Pancreas (tissue), 10 donors: ENCODE measurements around the gene RANBP10. TPM values are rescaled to one million over a fixed set of nuclear protein-coding genes. Genes with fewer than 3 reads are reported as not detected.

Experiments
- ATAC-seq, 4 donors: fragments of 200-7000 bp; cut with Tn5 transposase; one replicate each; pipeline versions ENCODE4 v1.8.0 to v1.9.1; 2020; ENCODE audit warnings: mild to moderate bottlenecking in 4 of 4, moderate library complexity in 4 of 4
- DNase-seq, 6 donors: peaks; one replicate each; pipeline ENCODE4 v3.0.0-alpha.2; 2020
- FAIRE-seq: peaks from 2 replicates; lab custom pipeline; 2012; peaks lifted over from hg19 to GRCh38; lab: Jason Lieb, UNC
- H3K27ac ChIP-seq, 4 donors: fragments of 200-600 bp; sonication (generic); 1 replicate in 3 of 4; 2 replicates in 1 of 4; pipeline versions ENCODE4 v1.5.0 to v1.8.0; 2020
- H3K27me3 ChIP-seq, 4 donors: fragments of 200-600 bp; one replicate each; pipeline ENCODE4 v1.8.0; 2021
- H3K36me3 ChIP-seq, 3 donors: fragments of 200-600 bp; sonication (generic) in 1 of 3; one replicate each; pipeline versions ENCODE4 v1.5.0 to v1.8.0; 2020 to 2021
- H3K4me1 ChIP-seq, 3 donors: fragments of 200-600 bp; one replicate each; pipeline ENCODE4 v1.8.0; 2021
- H3K4me3 ChIP-seq, 4 donors: fragments of 200-600 bp; sonication (generic) in 2 of 4; one replicate each; pipeline versions ENCODE4 v1.5.0 to v1.8.0; 2020 to 2021
- H3K9me3 ChIP-seq, 4 donors: fragments of 200-600 bp; one replicate each; pipeline ENCODE4 v1.8.0; 2021
- CTCF ChIP-seq, 4 donors: fragments of 200-600 bp; sonication (generic) in 3 of 4; IDR thresholded peaks; one replicate each; pipeline versions ENCODE4 v1.5.0 to v1.8.0; 2021; ENCODE audit warnings: antibody characterized with exemption in 4 of 4
- WGBS, 2 donors: extraction: QIAGEN DNeasy Blood & Tissue Kit; methylation state at CpG; one replicate each; pipeline ENCODE4 v1.1.7; 2013; 5-methylcytosine and 5-hydroxymethylcytosine counted together
- intact Hi-C, 3 donors: fragments of 100-400 bp; cut with DNase I; formaldehyde crosslinking; loops; one replicate each; pipeline versions ENCODE4 v1.11.1 to v1.14.2; 2022
- polyA plus RNA-seq, 2 donors: library from polyadenylated mRNA; stranded (reverse); fragments of 200-250 nt; gene quantifications; one replicate each; pipeline ENCODE4 v1.2.3, GENCODE V29; 2013
- total RNA-seq, 6 donors: library from RNA; stranded (reverse); fragmentation: NEBNext Ultra II Directional in 4 of 6; extraction: Animal tissue kit (Norgen Biotek cat#: 25700) in 4 of 6; gene quantifications; one replicate each; pipeline versions ENCODE4 v1.2.1 to v1.2.4, GENCODE V29; 2021 to 2023
- donor health status: healthy with polysubstance abuse.
- donor health status: DM: no; HTN: no; CAD: no; lungs with moderate emphysema.
- donor health status: DM: no; HTN: no; CAD: no.
- donor health status: control.
- donor health status: control.
- donor health status: Bipolar disorder and iron deficiency.
- donor health status: DM: yes; HTN: yes; CAD: no.
- donor health status: DM: no; HTN: no; CAD: no.
- donor health status: DM: no; HTN: no; CAD: no.
- donor health status: DM: yes; HTN: yes; CAD: no.

Gene RANBP10
- total and polyA plus RNA-seq, 8 donors = 8.7 to 15.4 (median 11.6) TPM

GRCh38 chr16:67773099-67773498 lies 33.3 kb downstream of the RANBP10 start:
- peak; percentile 75 to 80 (median 76) for ATAC-seq
- no peaks in the 10 kb centered on the region for H3K9me3 ChIP-seq
- peak overlapping the region in 1 of 4 donors; percentile 31 for H3K27ac ChIP-seq
- TF ChIP-seq CTCF (IDR thresholded peaks at IDR 0.05) = no peak
- H3K4me1 ChIP-seq = peaks cover 8 to 19% (median 17%) of the 10 kb centered on the region in 3 donors
- H3K36me3 ChIP-seq = no peaks in the 10 kb centered on the region
- 28 to 32% methylated on average over 4 of the region's 4 CpGs for WGBS, 2 donors
- no peaks in the 10 kb centered on the region for H3K27me3 ChIP-seq
- FAIRE-seq = no peak
- no peak overlapping the region for H3K4me3 ChIP-seq
- intact Hi-C loops = no loop called here
- peak in 4 of 6 donors; percentile 25 to 42 (median 34) for DNase-seq

GRCh38 chr16:67770346-67770991 lies 35.9 kb downstream of the RANBP10 start:
- TF ChIP-seq CTCF (IDR thresholded peaks at IDR 0.05) = no peak
- Histone ChIP-seq H3K36me3 (no peaks in the 10 kb centered on the region), H3K4me3 (no peak overlapping the region), H3K27ac (no peak overlapping the region), H3K4me1 (peaks cover 8 to 19% (median 17%) of the 10 kb centered on the region in 3 donors), H3K9me3 (no peaks in the 10 kb centered on the region), H3K27me3 (no peaks in the 10 kb centered on the region)
- WGBS, 2 donors = 93 to 94% methylated on average over 6 of the region's 6 CpGs
- intact Hi-C loops = no loop called here
- DNase-seq (no peak), ATAC-seq (no peak), FAIRE-seq (no peak)

GRCh38 chr16:67767953-67768352 lies 38.4 kb downstream of the RANBP10 start:
- DNase-seq (no peak), FAIRE-seq (no peak), ATAC-seq (no peak)
- Histone ChIP-seq H3K4me1 (peaks cover 1 to 4% (median 2%) of the 10 kb centered on the region in 3 donors), H3K27me3 (no peaks in the 10 kb centered on the region), H3K36me3 (no peaks in the 10 kb centered on the region), H3K9me3 (no peaks in the 10 kb centered on the region), H3K4me3 (no peak overlapping the region), H3K27ac (no peak overlapping the region)
- intact Hi-C loops = no loop called here
- TF ChIP-seq CTCF (IDR thresholded peaks at IDR 0.05) = no peak
- 86 to 87% methylated on average over 7 of the region's 7 CpGs for WGBS, 2 donors

- H3K9me3 ChIP-seq = no peaks in the 10 kb centered on the region
- ATAC-seq (no peak), FAIRE-seq (no peak), DNase-seq (no peak)
- no peaks in the 10 kb centered on the region for H3K36me3 ChIP-seq
- H3K27ac ChIP-seq = no peak overlapping the region
- no peaks in the 10 kb centered on the region for H3K4me1 ChIP-seq
- H3K27me3 ChIP-seq = no peaks in the 10 kb centered on the region
- WGBS, 2 donors = 92 to 96% methylated on average over 4 of the region's 4 CpGs
- no peak for TF ChIP-seq CTCF (IDR thresholded peaks at IDR 0.05)
- no peak overlapping the region for H3K4me3 ChIP-seq
- intact Hi-C loops = no loop called here
Measured at GRCh38 chr16:67766291-67766690, 40.1 kb downstream of the RANBP10 start.

- DNase-seq = no peak
- Histone ChIP-seq H3K4me1 (no peaks in the 10 kb centered on the region), H3K27ac (no peak overlapping the region), H3K9me3 (no peaks in the 10 kb centered on the region), H3K4me3 (no peak overlapping the region), H3K27me3 (no peaks in the 10 kb centered on the region), H3K36me3 (no peaks in the 10 kb centered on the region)
- intact Hi-C loops = no loop called here
- no peak for TF ChIP-seq CTCF (IDR thresholded peaks at IDR 0.05)
- no peak for FAIRE-seq
- WGBS, 2 donors = 96% methylated on average over 7 of the region's 7 CpGs
- ATAC-seq = no peak
Measured at GRCh38 chr16:67764158-67764667, 42.1 kb downstream of the RANBP10 start.
